GM13977 (cell line): ENCODE measurements around the gene STK11IP.

Experiments used
- DNase-seq: peaks from one replicate; pipeline ENCODE4 v3.0.0; 2012; ENCODE audit warnings: low spot score
- CTCF ChIP-seq: IDR thresholded peaks from 2 replicates; pipeline ENCODE4 v1.5.1; 2012; ENCODE audit warnings: mild to moderate bottlenecking, control low read depth; ENCODE audit not compliant: insufficient read depth; ENCODE audit errors: extremely low read depth, missing control alignments
- in situ Hi-C: fragments of 300-500 bp; cut with MboI; formaldehyde crosslinking; loops from one replicate; pipeline ENCODE4 v1.12.0; 2022; ENCODE audit warnings: low sequenced_read_pairs, low pct_unique_long_range_greater_than_20kb, mixed read lengths, inconsistent platforms; ENCODE audit not compliant: unreplicated experiment

STK11IP gene

GRCh38 chr2:219578811-219579613 is 18.6 kb upstream of the STK11IP start:
- no peak for DNase-seq
- no peak for TF ChIP-seq CTCF
- in situ Hi-C loops: no loop called here

- in situ Hi-C loops: no loop called here
- TF ChIP-seq CTCF: no peak
- DNase-seq: no peak
These were observed 16.3 kb upstream of the STK11IP start for GRCh38 chr2:219581346-219581745.

GRCh38 chr2:219591091-219591490 is 6.6 kb upstream of the STK11IP start:
- no peak for TF ChIP-seq CTCF
- in situ Hi-C loops: no loop called here
- DNase-seq: no peak

- no peak for DNase-seq
- in situ Hi-C loops: no loop called here
- TF ChIP-seq CTCF: no peak
These were observed 4.9 kb upstream of the STK11IP start for GRCh38 chr2:219592736-219593135.

GRCh38 chr2:219593154-219593553 is 4.5 kb upstream of the STK11IP start:
- no peak for DNase-seq
- in situ Hi-C loops: no loop called here
- TF ChIP-seq CTCF: no peak

GRCh38 chr2:219595256-219595655 is 2.4 kb upstream of the STK11IP start:
- in situ Hi-C loops: no loop called here
- DNase-seq: no peak
- no peak for TF ChIP-seq CTCF

GRCh38 chr2:219596954-219597551 is 604 bp upstream of the STK11IP start:
- in situ Hi-C loops: no loop called here
- peak; percentile 28 for DNase-seq
- no peak for TF ChIP-seq CTCF
